A673 (cell line): ENCODE results near the gene STMN3.

Experiments
- EZH2 ChIP-seq: fragments of 200-600 bp; sonication (generic); IDR thresholded peaks from 2 replicates; pipeline ENCODE4 v1.6.1; 2017; ENCODE audit warnings: borderline replicate concordance, low read depth, mild to moderate bottlenecking, mixed read lengths, antibody characterized with exemption, low read length; ENCODE audit not compliant: poor library complexity, severe bottlenecking
- TF ChIP-seq, protein P1 (sequence below): fragments of 300-800, 200-600 bp; sonication (generic); conservative IDR thresholded peaks from 2 replicates; pipeline ENCODE4 v1.5.1; 2017; ENCODE audit warnings: low read depth, mild to moderate bottlenecking, antibody characterized with exemption, low read length, moderate library complexity, mixed read lengths

- TF ChIP-seq, protein P1, sequence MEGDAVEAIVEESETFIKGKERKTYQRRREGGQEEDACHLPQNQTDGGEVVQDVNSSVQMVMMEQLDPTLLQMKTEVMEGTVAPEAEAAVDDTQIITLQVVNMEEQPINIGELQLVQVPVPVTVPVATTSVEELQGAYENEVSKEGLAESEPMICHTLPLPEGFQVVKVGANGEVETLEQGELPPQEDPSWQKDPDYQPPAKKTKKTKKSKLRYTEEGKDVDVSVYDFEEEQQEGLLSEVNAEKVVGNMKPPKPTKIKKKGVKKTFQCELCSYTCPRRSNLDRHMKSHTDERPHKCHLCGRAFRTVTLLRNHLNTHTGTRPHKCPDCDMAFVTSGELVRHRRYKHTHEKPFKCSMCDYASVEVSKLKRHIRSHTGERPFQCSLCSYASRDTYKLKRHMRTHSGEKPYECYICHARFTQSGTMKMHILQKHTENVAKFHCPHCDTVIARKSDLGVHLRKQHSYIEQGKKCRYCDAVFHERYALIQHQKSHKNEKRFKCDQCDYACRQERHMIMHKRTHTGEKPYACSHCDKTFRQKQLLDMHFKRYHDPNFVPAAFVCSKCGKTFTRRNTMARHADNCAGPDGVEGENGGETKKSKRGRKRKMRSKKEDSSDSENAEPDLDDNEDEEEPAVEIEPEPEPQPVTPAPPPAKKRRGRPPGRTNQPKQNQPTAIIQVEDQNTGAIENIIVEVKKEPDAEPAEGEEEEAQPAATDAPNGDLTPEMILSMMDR = no peak
- TF ChIP-seq EZH2 = no peak
Observed at GRCh38 chr20:63693083-63693732, 40.0 kb upstream of the STMN3 start.
